ENCODE measurements around the gene PARD3B.

- TF ChIP-seq CTCF (IDR thresholded peaks at IDR 0.05) (no peak), POLR2A (IDR thresholded peaks at IDR 0.05) (no peak), POLR2AphosphoS5 (IDR thresholded peaks at IDR 0.05) (no peak)
Observed at GRCh38 chr2:204827701-204828590, 282.7 kb downstream of the PARD3B start.

Measured in prostate gland (tissue), 2 donors.